Measurements from ENCODE around the gene NENF.

NENF gene

GRCh38 chr1:212452323-212453155, 19.8 kb downstream of the NENF start:
- no peak; the same call in 2 of the 3 replicates for ATAC-seq
- TF ChIP-seq, protein P1, sequence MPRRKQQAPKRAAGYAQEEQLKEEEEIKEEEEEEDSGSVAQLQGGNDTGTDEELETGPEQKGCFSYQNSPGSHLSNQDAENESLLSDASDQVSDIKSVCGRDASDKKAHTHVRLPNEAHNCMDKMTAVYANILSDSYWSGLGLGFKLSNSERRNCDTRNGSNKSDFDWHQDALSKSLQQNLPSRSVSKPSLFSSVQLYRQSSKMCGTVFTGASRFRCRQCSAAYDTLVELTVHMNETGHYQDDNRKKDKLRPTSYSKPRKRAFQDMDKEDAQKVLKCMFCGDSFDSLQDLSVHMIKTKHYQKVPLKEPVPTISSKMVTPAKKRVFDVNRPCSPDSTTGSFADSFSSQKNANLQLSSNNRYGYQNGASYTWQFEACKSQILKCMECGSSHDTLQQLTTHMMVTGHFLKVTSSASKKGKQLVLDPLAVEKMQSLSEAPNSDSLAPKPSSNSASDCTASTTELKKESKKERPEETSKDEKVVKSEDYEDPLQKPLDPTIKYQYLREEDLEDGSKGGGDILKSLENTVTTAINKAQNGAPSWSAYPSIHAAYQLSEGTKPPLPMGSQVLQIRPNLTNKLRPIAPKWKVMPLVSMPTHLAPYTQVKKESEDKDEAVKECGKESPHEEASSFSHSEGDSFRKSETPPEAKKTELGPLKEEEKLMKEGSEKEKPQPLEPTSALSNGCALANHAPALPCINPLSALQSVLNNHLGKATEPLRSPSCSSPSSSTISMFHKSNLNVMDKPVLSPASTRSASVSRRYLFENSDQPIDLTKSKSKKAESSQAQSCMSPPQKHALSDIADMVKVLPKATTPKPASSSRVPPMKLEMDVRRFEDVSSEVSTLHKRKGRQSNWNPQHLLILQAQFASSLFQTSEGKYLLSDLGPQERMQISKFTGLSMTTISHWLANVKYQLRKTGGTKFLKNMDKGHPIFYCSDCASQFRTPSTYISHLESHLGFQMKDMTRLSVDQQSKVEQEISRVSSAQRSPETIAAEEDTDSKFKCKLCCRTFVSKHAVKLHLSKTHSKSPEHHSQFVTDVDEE (CRISPR knock-in tag; IDR thresholded peaks at IDR 0.05), result no peak
- TF ChIP-seq ZNF70 (CRISPR knock-in tag; IDR thresholded peaks at IDR 0.05) (no peak), GLIS3 (CRISPR knock-in tag; IDR thresholded peaks at IDR 0.05) (no peak), POU6F1 (CRISPR knock-in tag; IDR thresholded peaks at IDR 0.05; ENCODE audit: borderline replicate concordance, low read depth) (no peak), PPARA (CRISPR knock-in tag; IDR thresholded peaks at IDR 0.05; ENCODE audit: borderline replicate concordance) (no peak), TCF4 (CRISPR knock-in tag; IDR thresholded peaks at IDR 0.05; ENCODE audit: borderline replicate concordance) (no peak), ZC3H10 (CRISPR knock-in tag; IDR thresholded peaks at IDR 0.05) (no peak), BACH2 (CRISPR knock-in tag; IDR thresholded peaks at IDR 0.05; ENCODE audit: borderline replicate concordance) (no peak), ARNTL (CRISPR knock-in tag; IDR thresholded peaks at IDR 0.05; ENCODE audit: borderline replicate concordance, low read depth) (no peak), ISL1 (CRISPR knock-in tag; IDR thresholded peaks at IDR 0.05) (no peak), ZNF565 (CRISPR knock-in tag; conservative IDR thresholded peaks at IDR 0.05; ENCODE audit: low read depth) (no peak), ESRRG (CRISPR knock-in tag; IDR thresholded peaks at IDR 0.05) (no peak)
- TF ChIP-seq, protein P2, sequence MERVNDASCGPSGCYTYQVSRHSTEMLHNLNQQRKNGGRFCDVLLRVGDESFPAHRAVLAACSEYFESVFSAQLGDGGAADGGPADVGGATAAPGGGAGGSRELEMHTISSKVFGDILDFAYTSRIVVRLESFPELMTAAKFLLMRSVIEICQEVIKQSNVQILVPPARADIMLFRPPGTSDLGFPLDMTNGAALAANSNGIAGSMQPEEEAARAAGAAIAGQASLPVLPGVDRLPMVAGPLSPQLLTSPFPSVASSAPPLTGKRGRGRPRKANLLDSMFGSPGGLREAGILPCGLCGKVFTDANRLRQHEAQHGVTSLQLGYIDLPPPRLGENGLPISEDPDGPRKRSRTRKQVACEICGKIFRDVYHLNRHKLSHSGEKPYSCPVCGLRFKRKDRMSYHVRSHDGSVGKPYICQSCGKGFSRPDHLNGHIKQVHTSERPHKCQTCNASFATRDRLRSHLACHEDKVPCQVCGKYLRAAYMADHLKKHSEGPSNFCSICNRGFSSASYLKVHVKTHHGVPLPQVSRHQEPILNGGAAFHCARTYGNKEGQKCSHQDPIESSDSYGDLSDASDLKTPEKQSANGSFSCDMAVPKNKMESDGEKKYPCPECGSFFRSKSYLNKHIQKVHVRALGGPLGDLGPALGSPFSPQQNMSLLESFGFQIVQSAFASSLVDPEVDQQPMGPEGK (CRISPR knock-in tag; IDR thresholded peaks at IDR 0.05; ENCODE audit: borderline replicate concordance), result no peak
- TF ChIP-seq, protein P3, sequence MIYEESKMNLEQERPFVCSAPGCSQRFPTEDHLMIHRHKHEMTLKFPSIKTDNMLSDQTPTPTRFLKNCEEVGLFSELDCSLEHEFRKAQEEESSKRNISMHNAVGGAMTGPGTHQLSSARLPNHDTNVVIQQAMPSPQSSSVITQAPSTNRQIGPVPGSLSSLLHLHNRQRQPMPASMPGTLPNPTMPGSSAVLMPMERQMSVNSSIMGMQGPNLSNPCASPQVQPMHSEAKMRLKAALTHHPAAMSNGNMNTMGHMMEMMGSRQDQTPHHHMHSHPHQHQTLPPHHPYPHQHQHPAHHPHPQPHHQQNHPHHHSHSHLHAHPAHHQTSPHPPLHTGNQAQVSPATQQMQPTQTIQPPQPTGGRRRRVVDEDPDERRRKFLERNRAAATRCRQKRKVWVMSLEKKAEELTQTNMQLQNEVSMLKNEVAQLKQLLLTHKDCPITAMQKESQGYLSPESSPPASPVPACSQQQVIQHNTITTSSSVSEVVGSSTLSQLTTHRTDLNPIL (CRISPR knock-in tag; IDR thresholded peaks at IDR 0.05; ENCODE audit: low read depth), result no peak

DNA sequence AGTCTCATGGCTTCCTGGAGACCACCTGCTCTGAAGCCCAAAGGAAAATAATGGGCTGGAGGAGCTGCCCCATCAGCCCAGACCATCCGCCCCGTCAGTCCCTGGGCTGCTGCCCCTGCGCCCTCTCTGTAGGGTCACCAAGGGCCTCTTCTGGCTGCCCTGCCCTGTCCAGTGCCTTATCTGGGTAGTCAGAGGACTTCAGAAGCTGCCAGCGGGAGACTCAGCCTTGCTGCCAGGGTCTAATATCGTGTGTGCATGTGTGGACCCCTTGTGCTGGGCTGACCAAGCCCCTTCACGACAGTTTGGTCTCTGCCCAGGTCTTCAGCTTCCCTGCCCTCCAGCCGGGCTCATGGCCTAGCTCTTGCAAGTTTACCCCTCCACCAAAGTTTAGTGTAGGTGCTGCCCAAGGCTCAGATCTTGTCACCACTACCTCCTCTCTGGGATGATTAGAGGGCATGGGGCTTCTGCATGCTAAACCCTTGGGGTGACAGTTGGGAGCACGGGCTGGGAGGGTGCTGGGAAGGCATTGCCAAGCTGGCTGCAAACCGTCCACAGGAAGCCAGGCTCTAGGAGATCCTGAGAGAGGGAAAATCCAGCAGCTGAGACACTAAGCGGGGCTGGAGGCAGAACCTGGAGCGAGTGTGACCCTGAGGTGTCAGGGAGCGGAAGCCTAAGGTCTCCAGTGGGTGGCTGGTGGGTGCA, 20.6 kb downstream of the NENF start:
- TF ChIP-seq ARNTL (CRISPR knock-in tag; IDR thresholded peaks at IDR 0.05; ENCODE audit: borderline replicate concordance, low read depth) (no peak), ZNF8 (CRISPR knock-in tag; IDR thresholded peaks at IDR 0.05) (no peak)

DNA sequence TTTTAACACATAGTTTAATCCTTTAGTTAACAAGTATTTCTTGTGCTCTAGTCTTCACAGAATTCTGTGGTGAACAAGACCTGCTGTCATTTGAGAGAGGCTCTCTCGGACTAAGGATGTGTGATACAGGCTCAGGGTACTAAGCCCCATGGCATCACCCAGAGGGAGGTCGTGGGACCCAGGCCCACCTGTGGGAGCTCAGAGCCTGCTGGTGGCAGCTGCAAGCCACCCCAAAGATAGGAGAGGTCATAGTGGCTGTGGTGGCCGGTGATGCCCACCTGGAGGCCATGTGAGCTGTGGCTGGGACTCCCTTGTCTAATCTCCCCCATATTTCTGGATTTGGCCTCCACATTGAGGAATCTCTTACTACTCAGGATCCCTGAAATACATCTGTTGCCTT, 22.0 kb downstream of the NENF start:
- no peak for ATAC-seq
- TF ChIP-seq ZNF565 (CRISPR knock-in tag; conservative IDR thresholded peaks at IDR 0.05; ENCODE audit: low read depth), result no peak
- no peak for TF ChIP-seq RARB (CRISPR knock-in tag; IDR thresholded peaks at IDR 0.05)
- no peak for TF ChIP-seq ZNF70 (CRISPR knock-in tag; IDR thresholded peaks at IDR 0.05)
- TF ChIP-seq ISL1 (CRISPR knock-in tag; IDR thresholded peaks at IDR 0.05), result no peak
- no peak for TF ChIP-seq ZFP30 (CRISPR knock-in tag; IDR thresholded peaks at IDR 0.05)
- TF ChIP-seq ZC3H10 (CRISPR knock-in tag; IDR thresholded peaks at IDR 0.05), result no peak
- no peak for TF ChIP-seq BACH2 (CRISPR knock-in tag; IDR thresholded peaks at IDR 0.05; ENCODE audit: borderline replicate concordance)
- TF ChIP-seq ZNF8 (CRISPR knock-in tag; IDR thresholded peaks at IDR 0.05), result no peak
- no peak for TF ChIP-seq GLIS3 (CRISPR knock-in tag; IDR thresholded peaks at IDR 0.05)
- no peak for TF ChIP-seq SNAI2 (CRISPR knock-in tag; IDR thresholded peaks at IDR 0.05)
- TF ChIP-seq, protein P4, sequence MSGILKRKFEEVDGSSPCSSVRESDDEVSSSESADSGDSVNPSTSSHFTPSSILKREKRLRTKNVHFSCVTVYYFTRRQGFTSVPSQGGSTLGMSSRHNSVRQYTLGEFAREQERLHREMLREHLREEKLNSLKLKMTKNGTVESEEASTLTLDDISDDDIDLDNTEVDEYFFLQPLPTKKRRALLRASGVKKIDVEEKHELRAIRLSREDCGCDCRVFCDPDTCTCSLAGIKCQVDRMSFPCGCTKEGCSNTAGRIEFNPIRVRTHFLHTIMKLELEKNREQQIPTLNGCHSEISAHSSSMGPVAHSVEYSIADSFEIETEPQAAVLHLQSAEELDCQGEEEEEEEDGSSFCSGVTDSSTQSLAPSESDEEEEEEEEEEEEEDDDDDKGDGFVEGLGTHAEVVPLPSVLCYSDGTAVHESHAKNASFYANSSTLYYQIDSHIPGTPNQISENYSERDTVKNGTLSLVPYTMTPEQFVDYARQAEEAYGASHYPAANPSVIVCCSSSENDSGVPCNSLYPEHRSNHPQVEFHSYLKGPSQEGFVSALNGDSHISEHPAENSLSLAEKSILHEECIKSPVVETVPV (CRISPR knock-in tag; IDR thresholded peaks at IDR 0.05), result no peak
- TF ChIP-seq PPARA (CRISPR knock-in tag; IDR thresholded peaks at IDR 0.05; ENCODE audit: borderline replicate concordance), result no peak
- TF ChIP-seq POU6F1 (CRISPR knock-in tag; IDR thresholded peaks at IDR 0.05; ENCODE audit: borderline replicate concordance, low read depth), result no peak
- no peak for TF ChIP-seq OSR1 (CRISPR knock-in tag; IDR thresholded peaks at IDR 0.05)
- TF ChIP-seq, protein P2 (CRISPR knock-in tag; IDR thresholded peaks at IDR 0.05; ENCODE audit: borderline replicate concordance), result no peak

More for the DNA sequence above, 20.6 kb downstream of the NENF start:
- no peak for ATAC-seq
